Measurements from ENCODE around the gene IGSF23. TPM values are rescaled to one million over a fixed set of nuclear protein-coding genes. Genes with fewer than 3 reads are reported as not detected.
"Not testable (repeated sequence)": the region's sequence is repeated elsewhere in the genome, so short reads cannot be mapped to it uniquely, and the experiment has no call there.

Gene IGSF23
- total RNA-seq, 1 experiment from 2014 or later, result not detected

GRCh38 chr19:44593294-44593693, 20.1 kb upstream of the IGSF23 start:
- Histone ChIP-seq H4K20me1 (ENCODE audit: control insufficient read depth, insufficient read depth, insufficient read length) (no peaks in the 10 kb centered on the region), H4K8ac (replicated peaks; ENCODE audit: insufficient read length, low read depth, low read length) (no peak overlapping the region), H3K4me1 (ENCODE audit: insufficient read depth, low read length) (no peaks in the 10 kb centered on the region), H2BK12ac (ENCODE audit: insufficient read length, low read depth, low read length) (no peak overlapping the region), H3K18ac (ENCODE audit: insufficient read length, low read depth, low read length) (no peak overlapping the region), H2BK120ac (ENCODE audit: low read depth, low read length, poor library complexity, severe bottlenecking) (no peak overlapping the region), H2BK20ac (ENCODE audit: low read depth, low read length, poor library complexity, severe bottlenecking) (no peak overlapping the region), H3K4me2 (ENCODE audit: insufficient read depth, insufficient read length, low read length) (no peak overlapping the region), H3K23me2 (ENCODE audit: insufficient read length, low read depth, low read length, poor library complexity, severe bottlenecking) (no peaks in the 10 kb centered on the region), H3K9ac (ENCODE audit: extremely low read depth, insufficient read length, low read length) (no peak overlapping the region), H2AFZ (ENCODE audit: low read length) (no peak overlapping the region), H2AK5ac (ENCODE audit: insufficient read length, low read length) (no peak overlapping the region), H3K79me1 (ENCODE audit: insufficient read depth, low read depth, low read length, poor library complexity, severe bottlenecking) (no peaks in the 10 kb centered on the region), H3K27me3 (ENCODE audit: insufficient read depth, low read length) (no peaks in the 10 kb centered on the region), H3K9me3 (ENCODE audit: control insufficient read depth, low read depth, low read length) (no peaks in the 10 kb centered on the region), H4K91ac (ENCODE audit: insufficient read length, low read depth, low read length) (no peak overlapping the region), H2BK15ac (ENCODE audit: low read depth, low read length) (no peak overlapping the region), H3T11ph (ENCODE audit: low read length) (no peak overlapping the region), H4K5ac (ENCODE audit: insufficient read length, low read depth, low read length) (no peak overlapping the region), H3K4ac (ENCODE audit: low read depth, low read length) (no peak overlapping the region), H3K79me2 (ENCODE audit: insufficient read depth, low read length) (no peaks in the 10 kb centered on the region), H2BK5ac (ENCODE audit: insufficient read length, low read length) (no peak overlapping the region), H3K14ac (ENCODE audit: insufficient read depth, low read length) (no peak overlapping the region), H3K56ac (ENCODE audit: insufficient read length, low read depth, low read length) (no peak overlapping the region), H3K27ac (ENCODE audit: insufficient read length, low read depth, low read length) (no peak overlapping the region), H3K23ac (ENCODE audit: insufficient read length, low read depth, low read length) (no peak overlapping the region)
- WGBS (ENCODE audit: extremely low coverage, insufficient read length, low lambda C conversion rate), result no CpG with 5 or more reads among the region's 1 CpG
- H3K4me3 Mint-ChIP-seq, result no peak overlapping the region
- H3K27me3 Mint-ChIP-seq (ENCODE audit: low read depth), result peaks cover 3% of the 10 kb centered on the region
- H3K27ac Mint-ChIP-seq, result no peak overlapping the region; a peak in 1 of 7 replicates
- TF ChIP-seq CTCF (conservative IDR thresholded peaks at IDR 0.05), result no peak
- H3K4me1 Mint-ChIP-seq, result peaks cover 36 to 40% of the 10 kb centered on the region in 2 experiments
- DNase-seq, result no peak
- no peaks in the 10 kb centered on the region; a peak in 2 of 7 replicates for H3K36me3 Mint-ChIP-seq (ENCODE audit: insufficient read depth in 1 of 3, low read depth in 3 of 3)
- H3K9me3 Mint-ChIP-seq, result peaks cover 6% of the 10 kb centered on the region in 2 experiments; a peak in 2 of 5 replicates

GRCh38 chr19:44593866-44594266, 19.5 kb upstream of the IGSF23 start:
- not testable (repeated sequence) for H3K23me2 ChIP-seq (ENCODE audit: insufficient read length, low read depth, low read length, poor library complexity, severe bottlenecking); H3K4ac ChIP-seq (ENCODE audit: low read depth, low read length); H3K9me3 ChIP-seq (ENCODE audit: control insufficient read depth, low read depth, low read length); H2AK5ac ChIP-seq (ENCODE audit: insufficient read length, low read length); H3K4me3 Mint-ChIP-seq; H4K5ac ChIP-seq (ENCODE audit: insufficient read length, low read depth, low read length); H3K23ac ChIP-seq (ENCODE audit: insufficient read length, low read depth, low read length); H3K14ac ChIP-seq (ENCODE audit: insufficient read depth, low read length); H4K91ac ChIP-seq (ENCODE audit: insufficient read length, low read depth, low read length); H2BK5ac ChIP-seq (ENCODE audit: insufficient read length, low read length); H3K27me3 ChIP-seq (ENCODE audit: insufficient read depth, low read length); H2BK15ac ChIP-seq (ENCODE audit: low read depth, low read length); H3K79me2 ChIP-seq (ENCODE audit: insufficient read depth, low read length); H3K9me3 Mint-ChIP-seq; H3K79me1 ChIP-seq (ENCODE audit: insufficient read depth, low read depth, low read length, poor library complexity, severe bottlenecking); H3K27me3 Mint-ChIP-seq (ENCODE audit: low read depth); H3K18ac ChIP-seq (ENCODE audit: insufficient read length, low read depth, low read length); H2AFZ ChIP-seq (ENCODE audit: low read length); H3K56ac ChIP-seq (ENCODE audit: insufficient read length, low read depth, low read length); H4K8ac ChIP-seq (replicated peaks; ENCODE audit: insufficient read length, low read depth, low read length); DNase-seq; H3K36me3 Mint-ChIP-seq (ENCODE audit: insufficient read depth in 1 of 3, low read depth in 3 of 3); H3K9ac ChIP-seq (ENCODE audit: extremely low read depth, insufficient read length, low read length); H2BK20ac ChIP-seq (ENCODE audit: low read depth, low read length, poor library complexity, severe bottlenecking); H2BK120ac ChIP-seq (ENCODE audit: low read depth, low read length, poor library complexity, severe bottlenecking); H2BK12ac ChIP-seq (ENCODE audit: insufficient read length, low read depth, low read length); H3K4me2 ChIP-seq (ENCODE audit: insufficient read depth, insufficient read length, low read length); H3T11ph ChIP-seq (ENCODE audit: low read length); H3K4me1 ChIP-seq (ENCODE audit: insufficient read depth, low read length); H3K27ac ChIP-seq (ENCODE audit: insufficient read length, low read depth, low read length); H4K20me1 ChIP-seq (ENCODE audit: control insufficient read depth, insufficient read depth, insufficient read length)
- Mint-ChIP-seq H3K4me1 (peaks cover 35 to 36% of the 10 kb centered on the region in 2 experiments), H3K27ac (peak overlapping the region in 2 of 3 experiments; percentile 83 to 84; a peak in 4 of 7 replicates)
- WGBS (ENCODE audit: extremely low coverage, insufficient read length, low lambda C conversion rate), result no CpG with 5 or more reads among the region's 1 CpG

Measured in H9 (cell line).